ENCODE data around the gene CP.

CP gene

DNA sequence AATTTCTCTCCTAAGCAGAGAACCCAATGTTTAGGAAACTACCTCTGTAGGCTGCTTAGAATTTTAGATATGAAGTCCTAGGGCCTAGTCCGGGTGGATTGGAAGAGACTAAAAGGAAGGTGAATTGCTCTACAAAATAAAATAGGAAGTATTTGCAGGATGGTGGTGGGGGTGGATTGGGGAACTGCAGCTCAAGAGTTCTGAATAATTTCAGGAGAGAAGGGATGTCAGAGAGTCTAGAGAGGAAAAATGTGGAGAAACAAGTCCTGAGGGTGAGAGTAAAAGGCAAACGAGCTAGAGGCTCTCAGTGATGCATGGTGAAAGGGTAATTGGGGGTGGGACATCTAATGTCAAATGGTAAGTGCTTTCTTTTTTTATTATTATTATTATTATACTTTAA lies 10.2 kb upstream of the CP start:
- H3K27me3 ChIP-seq (ENCODE audit: insufficient read depth, low read length), result no peaks in the 10 kb centered on the region
- H3K4me1 ChIP-seq (ENCODE audit: insufficient read depth, low read length, severe bottlenecking), result no peaks in the 10 kb centered on the region
- no peak overlapping the region for H3K4me3 ChIP-seq (ENCODE audit: low read depth, low read length, poor library complexity, severe bottlenecking)
- no peaks in the 10 kb centered on the region for H3K9me3 ChIP-seq (ENCODE audit: low read length)
- no peak for TF ChIP-seq CTCF (IDR thresholded peaks at IDR 0.05; ENCODE audit: low read length)
- TF ChIP-seq EZH2 (IDR thresholded peaks at IDR 0.05; ENCODE audit: borderline replicate concordance, low read length), result no peak
- H3K27ac ChIP-seq (ENCODE audit: low read depth, low read length, poor library complexity, severe bottlenecking), result no peak overlapping the region
- H3K9me2 ChIP-seq (ENCODE audit: low read depth, low read length), result 0 out of 2 replicates have a peak, but pooled peaks cover 4% of the 10 kb centered on the region
- no peak overlapping the region for H3K4me2 ChIP-seq (ENCODE audit: low read length)
- H3K79me2 ChIP-seq (ENCODE audit: insufficient read depth, low read length), result no peaks in the 10 kb centered on the region
- H3F3A ChIP-seq (ENCODE audit: insufficient read depth, low read length), result no peaks in the 10 kb centered on the region
- no peaks in the 10 kb centered on the region for H4K20me1 ChIP-seq (ENCODE audit: insufficient read depth, low read length)
- no peak overlapping the region for H2AFZ ChIP-seq (ENCODE audit: low read length)
- H3K9ac ChIP-seq (ENCODE audit: low read length), result no peak overlapping the region
- no peaks in the 10 kb centered on the region for H3K36me3 ChIP-seq (ENCODE audit: insufficient read depth, low read length)

- H3K9ac ChIP-seq (ENCODE audit: low read length), result no peak overlapping the region
- no peaks in the 10 kb centered on the region for H3K36me3 ChIP-seq (ENCODE audit: insufficient read depth, low read length)
- no peaks in the 10 kb centered on the region for H3K9me3 ChIP-seq (ENCODE audit: low read length)
- H3K4me1 ChIP-seq (ENCODE audit: insufficient read depth, low read length, severe bottlenecking), result peaks cover 6% of the 10 kb centered on the region
- no peaks in the 10 kb centered on the region for H4K20me1 ChIP-seq (ENCODE audit: insufficient read depth, low read length)
- no peak overlapping the region for H2AFZ ChIP-seq (ENCODE audit: low read length)
- H3K4me3 ChIP-seq (ENCODE audit: low read depth, low read length, poor library complexity, severe bottlenecking), result no peak overlapping the region
- no peak overlapping the region for H3K4me2 ChIP-seq (ENCODE audit: low read length)
- H3K9me2 ChIP-seq (ENCODE audit: low read depth, low read length), result 0 out of 2 replicates have a peak, but pooled peaks cover 4% of the 10 kb centered on the region
- no peak overlapping the region for H3K27ac ChIP-seq (ENCODE audit: low read depth, low read length, poor library complexity, severe bottlenecking)
- H3K79me2 ChIP-seq (ENCODE audit: insufficient read depth, low read length), result no peaks in the 10 kb centered on the region
- TF ChIP-seq EZH2 (IDR thresholded peaks at IDR 0.05; ENCODE audit: borderline replicate concordance, low read length), result no peak
- no peak for TF ChIP-seq CTCF (IDR thresholded peaks at IDR 0.05; ENCODE audit: low read length)
- 0 out of 2 replicates have a peak, but pooled peaks cover 6% of the 10 kb centered on the region for H3K27me3 ChIP-seq (ENCODE audit: insufficient read depth, low read length)
- no peaks in the 10 kb centered on the region for H3F3A ChIP-seq (ENCODE audit: insufficient read depth, low read length)
Observed at GRCh38 chr3:149227591-149228268, 6.1 kb upstream of the CP start.

GRCh38 chr3:149226776-149227175 lies 5.1 kb upstream of the CP start:
- Histone ChIP-seq H3K79me2 (ENCODE audit: insufficient read depth, low read length) (no peaks in the 10 kb centered on the region), H3K4me1 (ENCODE audit: insufficient read depth, low read length, severe bottlenecking) (peaks cover 6% of the 10 kb centered on the region), H3K27me3 (ENCODE audit: insufficient read depth, low read length) (0 out of 2 replicates have a peak, but pooled peaks cover 6% of the 10 kb centered on the region), H3F3A (ENCODE audit: insufficient read depth, low read length) (no peaks in the 10 kb centered on the region), H4K20me1 (ENCODE audit: insufficient read depth, low read length) (no peaks in the 10 kb centered on the region), H3K36me3 (ENCODE audit: insufficient read depth, low read length) (no peaks in the 10 kb centered on the region), H3K4me2 (ENCODE audit: low read length) (no peak overlapping the region), H2AFZ (ENCODE audit: low read length) (no peak overlapping the region), H3K4me3 (ENCODE audit: low read depth, low read length, poor library complexity, severe bottlenecking) (no peak overlapping the region), H3K9me3 (ENCODE audit: low read length) (no peaks in the 10 kb centered on the region), H3K9ac (ENCODE audit: low read length) (no peak overlapping the region), H3K27ac (ENCODE audit: low read depth, low read length, poor library complexity, severe bottlenecking) (no peak overlapping the region), H3K9me2 (ENCODE audit: low read depth, low read length) (0 out of 2 replicates have a peak, but pooled peaks cover 4% of the 10 kb centered on the region)
- TF ChIP-seq CTCF (IDR thresholded peaks at IDR 0.05; ENCODE audit: low read length), result no peak
- TF ChIP-seq EZH2 (IDR thresholded peaks at IDR 0.05; ENCODE audit: borderline replicate concordance, low read length), result no peak

Data from OCI-LY1 (cell line).